ENCODE data around the gene CD248.
A peak's percentile ranks its signal among the peaks of the same experiment; 100 is the strongest.

The CD248 gene

GRCh38 chr11:66289548-66290329 lies 27.1 kb downstream of the CD248 start:
- DNase-seq (ENCODE audit: low read depth in 1 of 2, low spot score in 1 of 2) = peak; percentile 56 to 68

GRCh38 chr11:66288671-66289547 lies 27.9 kb downstream of the CD248 start, which contains the start of gene YIF1A:
YIF1A (minus strand) TSS chr11:66289143; CDS start chr11:66288985, 158 bp downstream.
- peak; percentile 93 to 98 for DNase-seq (ENCODE audit: low read depth in 1 of 2, low spot score in 1 of 2)

- no peak for DNase-seq (ENCODE audit: low read depth in 1 of 2, low spot score in 1 of 2)
Measured at GRCh38 chr11:66287889-66288670, 28.8 kb downstream of the CD248 start.

- no peak for DNase-seq (ENCODE audit: low read depth in 1 of 2, low spot score in 1 of 2)
Measured at GRCh38 chr11:66287211-66287888, 29.5 kb downstream of the CD248 start.

- no peak for DNase-seq (ENCODE audit: low read depth in 1 of 2, low spot score in 1 of 2)
Measured at GRCh38 chr11:66286699-66287098, 30.1 kb downstream of the CD248 start.

- no peak for DNase-seq (ENCODE audit: low read depth in 1 of 2, low spot score in 1 of 2)
Measured at GRCh38 chr11:66285250-66285947, 31.4 kb downstream of the CD248 start.

- no peak for DNase-seq (ENCODE audit: low read depth in 1 of 2, low spot score in 1 of 2)
Measured at GRCh38 chr11:66284526-66285078, 32.2 kb downstream of the CD248 start.

- DNase-seq (ENCODE audit: low read depth in 1 of 2, low spot score in 1 of 2) = no peak
Measured at GRCh38 chr11:66283461-66284105, 33.3 kb downstream of the CD248 start.

GRCh38 chr11:66282468-66283455 lies 34.1 kb downstream of the CD248 start:
- DNase-seq (ENCODE audit: low read depth in 1 of 2, low spot score in 1 of 2) = peak; percentile 99

- no peak for DNase-seq (ENCODE audit: low read depth in 1 of 2, low spot score in 1 of 2)
Measured at GRCh38 chr11:66281776-66282467, 34.9 kb downstream of the CD248 start.

GRCh38 chr11:66281001-66281400 lies 35.8 kb downstream of the CD248 start:
- no peak for DNase-seq (ENCODE audit: low read depth in 1 of 2, low spot score in 1 of 2)

- DNase-seq (ENCODE audit: low read depth in 1 of 2, low spot score in 1 of 2) = no peak
Measured at GRCh38 chr11:66280428-66280827, 36.4 kb downstream of the CD248 start.

GRCh38 chr11:66279092-66279734 lies 37.6 kb downstream of the CD248 start:
- DNase-seq (ENCODE audit: low read depth in 1 of 2, low spot score in 1 of 2) = no peak

GRCh38 chr11:66278363-66279091 lies 38.3 kb downstream of the CD248 start:
- no peak for DNase-seq (ENCODE audit: low read depth in 1 of 2, low spot score in 1 of 2)

GRCh38 chr11:66277471-66278362 lies 39.1 kb downstream of the CD248 start, which contains the start of gene CNIH2:
CNIH2 (plus strand) TSS chr11:66278175; CDS start chr11:66278457, 282 bp downstream.
- peak in 1 of 2 donors; percentile 30 for DNase-seq (ENCODE audit: low read depth in 1 of 2, low spot score in 1 of 2)

Data from activated T-helper 1 cell treated with anti-CD3 and anti-CD28 coated beads, Interleukin-2, amount 50 U/mL, for 16 hours (primary cell).